ENCODE results near the gene DICER1.
"Not testable (repeated sequence)": the region's sequence is repeated elsewhere in the genome, so short reads cannot be mapped to it uniquely, and the experiment has no call there.

Gene DICER1, protein sequence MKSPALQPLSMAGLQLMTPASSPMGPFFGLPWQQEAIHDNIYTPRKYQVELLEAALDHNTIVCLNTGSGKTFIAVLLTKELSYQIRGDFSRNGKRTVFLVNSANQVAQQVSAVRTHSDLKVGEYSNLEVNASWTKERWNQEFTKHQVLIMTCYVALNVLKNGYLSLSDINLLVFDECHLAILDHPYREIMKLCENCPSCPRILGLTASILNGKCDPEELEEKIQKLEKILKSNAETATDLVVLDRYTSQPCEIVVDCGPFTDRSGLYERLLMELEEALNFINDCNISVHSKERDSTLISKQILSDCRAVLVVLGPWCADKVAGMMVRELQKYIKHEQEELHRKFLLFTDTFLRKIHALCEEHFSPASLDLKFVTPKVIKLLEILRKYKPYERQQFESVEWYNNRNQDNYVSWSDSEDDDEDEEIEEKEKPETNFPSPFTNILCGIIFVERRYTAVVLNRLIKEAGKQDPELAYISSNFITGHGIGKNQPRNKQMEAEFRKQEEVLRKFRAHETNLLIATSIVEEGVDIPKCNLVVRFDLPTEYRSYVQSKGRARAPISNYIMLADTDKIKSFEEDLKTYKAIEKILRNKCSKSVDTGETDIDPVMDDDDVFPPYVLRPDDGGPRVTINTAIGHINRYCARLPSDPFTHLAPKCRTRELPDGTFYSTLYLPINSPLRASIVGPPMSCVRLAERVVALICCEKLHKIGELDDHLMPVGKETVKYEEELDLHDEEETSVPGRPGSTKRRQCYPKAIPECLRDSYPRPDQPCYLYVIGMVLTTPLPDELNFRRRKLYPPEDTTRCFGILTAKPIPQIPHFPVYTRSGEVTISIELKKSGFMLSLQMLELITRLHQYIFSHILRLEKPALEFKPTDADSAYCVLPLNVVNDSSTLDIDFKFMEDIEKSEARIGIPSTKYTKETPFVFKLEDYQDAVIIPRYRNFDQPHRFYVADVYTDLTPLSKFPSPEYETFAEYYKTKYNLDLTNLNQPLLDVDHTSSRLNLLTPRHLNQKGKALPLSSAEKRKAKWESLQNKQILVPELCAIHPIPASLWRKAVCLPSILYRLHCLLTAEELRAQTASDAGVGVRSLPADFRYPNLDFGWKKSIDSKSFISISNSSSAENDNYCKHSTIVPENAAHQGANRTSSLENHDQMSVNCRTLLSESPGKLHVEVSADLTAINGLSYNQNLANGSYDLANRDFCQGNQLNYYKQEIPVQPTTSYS (N-terminal part only)

GRCh38 chr14:95157327-95158189 lies at the start of gene DICER1:
DICER1 (minus strand) TSS chr14:95157529; CDS start chr14:95133458, 24,071 bp downstream.
- peak; percentile 91 for DNase-seq (ENCODE audit: low spot score)

GRCh38 chr14:95206534-95206933 lies 49.2 kb upstream of the DICER1 start:
- DNase-seq (ENCODE audit: low spot score), result no peak

GRCh38 chr14:95204705-95205104 lies 47.4 kb upstream of the DICER1 start:
- no peak for DNase-seq (ENCODE audit: low spot score)

DNA sequence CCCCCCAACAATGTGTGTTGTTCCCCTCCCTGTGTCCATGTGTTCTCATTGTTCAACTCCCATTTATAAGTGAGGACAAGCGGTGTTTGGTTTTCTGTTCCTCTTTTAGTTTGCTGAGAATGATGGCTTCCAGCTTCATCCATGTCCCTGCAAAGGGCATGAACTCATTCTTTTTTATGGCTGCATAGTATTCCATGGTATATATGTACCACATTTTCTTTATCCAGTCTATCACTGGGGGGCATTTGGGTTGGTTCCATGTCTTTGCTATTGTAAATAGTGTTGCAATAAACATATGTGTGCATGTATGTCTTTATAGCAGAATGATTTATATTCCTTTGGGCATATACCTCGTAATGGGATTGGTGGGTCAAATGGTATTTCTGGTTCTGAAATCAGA lies 44.4 kb upstream of the DICER1 start:
- not testable (repeated sequence) for DNase-seq (ENCODE audit: low spot score)

GRCh38 chr14:95200404-95200803 lies 43.1 kb upstream of the DICER1 start:
- DNase-seq (ENCODE audit: low spot score), result no peak

DNA sequence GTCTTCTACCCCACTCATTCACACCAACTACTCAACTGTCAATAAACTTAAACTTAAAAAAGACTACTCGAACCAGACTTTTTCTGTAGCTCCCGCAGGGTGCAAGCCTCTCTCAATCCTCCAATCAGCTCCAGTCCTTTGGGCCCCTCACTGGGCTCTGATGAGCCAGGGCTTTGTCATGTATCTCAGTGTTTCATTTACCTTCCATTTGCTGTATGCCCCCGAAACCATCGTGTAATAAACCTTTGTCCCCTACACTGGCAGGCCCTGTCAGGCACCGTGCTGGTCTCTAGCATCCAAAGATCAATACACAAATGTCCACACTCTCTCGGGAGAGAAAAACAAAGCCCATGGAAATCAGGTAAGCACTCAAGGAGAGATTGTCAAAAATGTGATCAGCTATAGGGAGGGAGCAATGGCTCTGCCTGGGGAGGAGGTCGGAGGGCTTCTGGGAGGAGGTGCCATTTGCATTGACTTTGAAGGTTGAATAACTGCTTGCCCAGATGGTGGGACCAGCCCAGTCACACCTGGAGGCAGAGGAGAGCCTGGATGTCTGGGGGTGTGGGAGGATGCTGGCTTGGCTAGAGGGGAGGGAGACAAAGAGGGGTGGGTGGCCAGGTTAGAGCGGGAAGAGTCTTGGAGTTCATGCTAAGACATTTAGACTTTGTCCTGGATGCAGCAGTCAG lies 42.1 kb upstream of the DICER1 start:
- no peak for DNase-seq (ENCODE audit: low spot score)

- DNase-seq (ENCODE audit: low spot score), result no peak
These were observed 41.0 kb upstream of the DICER1 start for GRCh38 chr14:95198320-95198719.

- no peak for DNase-seq (ENCODE audit: low spot score)
These were observed 40.2 kb upstream of the DICER1 start for GRCh38 chr14:95197551-95197950.

- no peak for DNase-seq (ENCODE audit: low spot score)
These were observed 39.7 kb upstream of the DICER1 start for GRCh38 chr14:95196826-95197545.

GRCh38 chr14:95196268-95196667 lies 38.9 kb upstream of the DICER1 start:
- peak; percentile 4 for DNase-seq (ENCODE audit: low spot score)

GRCh38 chr14:95195031-95195430 lies 37.7 kb upstream of the DICER1 start:
- no peak for DNase-seq (ENCODE audit: low spot score)

- no peak for DNase-seq (ENCODE audit: low spot score)
These were observed 35.8 kb upstream of the DICER1 start for GRCh38 chr14:95193081-95193480.

GRCh38 chr14:95192311-95192710 lies 35.0 kb upstream of the DICER1 start:
- no peak for DNase-seq (ENCODE audit: low spot score)

DNA sequence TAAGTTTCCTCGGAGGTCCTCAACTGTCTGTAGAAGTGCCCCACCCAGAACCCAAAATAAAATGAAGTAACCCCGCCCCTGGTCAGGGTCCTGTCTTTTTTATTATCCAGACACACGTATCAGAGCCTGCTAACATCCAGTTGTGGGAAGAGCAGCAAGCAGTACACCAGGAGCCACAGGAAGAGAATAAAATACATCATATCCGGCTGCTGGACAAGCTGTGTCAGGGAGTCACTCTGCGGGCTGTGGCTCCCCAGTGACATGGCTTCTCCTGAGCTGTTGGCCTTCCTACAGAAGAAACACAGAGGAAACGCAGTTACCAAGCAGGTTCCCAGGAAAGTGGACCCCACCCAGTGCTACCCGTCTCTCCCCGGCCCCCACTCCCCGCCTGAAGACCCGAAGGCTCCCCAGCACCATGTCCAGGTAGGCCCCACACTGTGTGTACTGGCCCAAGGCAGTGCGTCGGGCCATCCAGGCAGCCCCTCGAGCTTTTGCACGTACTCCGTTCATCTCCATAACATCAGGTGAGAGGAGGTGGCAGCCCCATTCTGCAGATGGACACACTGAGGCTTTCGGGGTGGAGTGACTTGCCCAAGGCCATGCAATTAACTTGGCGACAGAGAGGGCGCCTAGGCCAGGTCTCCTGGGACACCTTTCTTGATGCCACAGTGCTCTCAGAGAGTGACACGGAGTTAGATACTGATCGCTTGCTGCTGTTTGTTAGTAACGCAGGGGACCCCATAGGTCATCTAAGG lies 34.3 kb upstream of the DICER1 start:
- no peak for DNase-seq (ENCODE audit: low spot score)

GRCh38 chr14:95190857-95191256 lies 33.5 kb upstream of the DICER1 start:
- no peak for DNase-seq (ENCODE audit: low spot score)

GRCh38 chr14:95190346-95190840 lies 33.1 kb upstream of the DICER1 start:
- no peak for DNase-seq (ENCODE audit: low spot score)

GRCh38 chr14:95189367-95190132 lies 32.2 kb upstream of the DICER1 start:
- no peak for DNase-seq (ENCODE audit: low spot score)

GRCh38 chr14:95188380-95188779 lies 31.1 kb upstream of the DICER1 start:
- DNase-seq (ENCODE audit: low spot score), result no peak

Measured in LoVo (cell line).